ENCODE measurements around the gene VPS45.

VPS45 gene

GRCh38 chr1:150186789-150187559 lies 119.4 kb downstream of the VPS45 start:
- peak; percentile 42 for DNase-seq (ENCODE audit: low spot score)
- FAIRE-seq = peak; percentile 51

GRCh38 chr1:150187560-150187931 lies 120.0 kb downstream of the VPS45 start:
- DNase-seq (ENCODE audit: low spot score) = no peak
- no peak for FAIRE-seq

GRCh38 chr1:150192012-150192411 lies 124.4 kb downstream of the VPS45 start:
- peak; percentile 59 for FAIRE-seq

GRCh38 chr1:150194381-150195031 lies 126.9 kb downstream of the VPS45 start:
- DNase-seq (ENCODE audit: low spot score) (no peak), FAIRE-seq (no peak)

More at GRCh38 chr1:150192012-150192411, 124.4 kb downstream of the VPS45 start:
- peak; percentile 86 for DNase-seq (ENCODE audit: low spot score)

Measured in RCC 7860 (cell line).